HG02885 (cell line): Measurements from ENCODE around the gene XRCC5.

ENCODE experiments used
- ATAC-seq: cut with Tn5 transposase; IDR thresholded peaks from one replicate; pipeline ENCODE4 v1.9.1; 2021; ENCODE audit warnings: mild to moderate bottlenecking; ENCODE audit not compliant: unreplicated experiment, poor library complexity

XRCC5 gene

GRCh38 chr2:216083464-216084281 lies 25.5 kb upstream of the XRCC5 start:
- ATAC-seq: no peak

GRCh38 chr2:216084547-216084946 lies 24.6 kb upstream of the XRCC5 start:
- no peak for ATAC-seq

GRCh38 chr2:216086207-216086893 lies 22.8 kb upstream of the XRCC5 start:
- no peak for ATAC-seq

- ATAC-seq: peak; percentile 71
Observed at GRCh38 chr2:216090369-216090786, 18.8 kb upstream of the XRCC5 start.

GRCh38 chr2:216092646-216093045 lies 16.5 kb upstream of the XRCC5 start:
- no peak for ATAC-seq

GRCh38 chr2:216094701-216095100 lies 14.4 kb upstream of the XRCC5 start:
- ATAC-seq: no peak

- no peak for ATAC-seq
Observed at GRCh38 chr2:216098421-216099334, 10.5 kb upstream of the XRCC5 start.

- ATAC-seq: no peak
Observed at GRCh38 chr2:216101109-216101508, 8.0 kb upstream of the XRCC5 start.

- ATAC-seq: no peak
Observed at GRCh38 chr2:216103213-216103612, 5.9 kb upstream of the XRCC5 start.

GRCh38 chr2:216104691-216105090 lies 4.5 kb upstream of the XRCC5 start:
- no peak for ATAC-seq

GRCh38 chr2:216107320-216107719 lies 1.8 kb upstream of the XRCC5 start:
- no peak for ATAC-seq

GRCh38 chr2:216107760-216108159 lies 1.4 kb upstream of the XRCC5 start:
- ATAC-seq: no peak

- no peak for ATAC-seq
Observed at GRCh38 chr2:216108310-216108966, 710 bp upstream of the XRCC5 start.

GRCh38 chr2:216109962-216110614 lies 940 bp downstream of the XRCC5 start:
- no peak for ATAC-seq

- no peak for ATAC-seq
Observed at GRCh38 chr2:216110620-216111019, 1.5 kb downstream of the XRCC5 start.

GRCh38 chr2:216111122-216111521 lies 2.0 kb downstream of the XRCC5 start:
- ATAC-seq: no peak

GRCh38 chr2:216112926-216113325 lies 3.8 kb downstream of the XRCC5 start:
- no peak for ATAC-seq

GRCh38 chr2:216113572-216113971 lies 4.4 kb downstream of the XRCC5 start:
- ATAC-seq: peak; percentile 76

GRCh38 chr2:216114382-216114713 lies 5.2 kb downstream of the XRCC5 start:
- ATAC-seq: peak; percentile 3
